Esophagus muscularis mucosa (tissue), 4 donors: ENCODE data around the gene NEDD9. TPM values are rescaled to one million over a fixed set of nuclear protein-coding genes. Genes with fewer than 3 reads are reported as not detected.

Experiments
- DNase-seq: peaks from one replicate; pipeline ENCODE4 v3.0.0-alpha.2; 2017; ENCODE audit errors: extremely low spot score
- H3K27ac ChIP-seq, 4 donors: fragments of 200-600 bp; sonication (generic); replicated peaks in 1 of 4; 1 replicate in 3 of 4; 2 replicates in 1 of 4; pipeline ENCODE4 v1.5.1; 2016 to 2019; ENCODE audit warnings: mild to moderate bottlenecking in 1 of 4
- H3K27me3 ChIP-seq, 4 donors: fragments of 200-600 bp; sonication (generic); one replicate each; pipeline versions ENCODE4 v1.5.1 to v1.6.0; 2016 to 2019
- H3K36me3 ChIP-seq, 4 donors: fragments of 200-600 bp; sonication (generic); one replicate each; pipeline ENCODE4 v1.5.1; 2016 to 2019
- H3K4me1 ChIP-seq, 4 donors: fragments of 200-600 bp; sonication (generic); one replicate each; pipeline ENCODE4 v1.5.1; 2016 to 2019
- H3K4me3 ChIP-seq, 4 donors: fragments of 200-600 bp; sonication (generic); 1 replicate in 2 of 4; 2 replicates in 2 of 4; pipeline ENCODE4 v1.5.1; 2016 to 2019; ENCODE audit warnings: mild to moderate bottlenecking in 4 of 4, moderate library complexity in 1 of 4
- H3K9me3 ChIP-seq, 4 donors: fragments of 200-600 bp; sonication (generic); 1 replicate in 3 of 4; 2 replicates in 1 of 4; pipeline ENCODE4 v1.5.1; 2016 to 2019
- CTCF ChIP-seq, 3 experiments: fragments of 200-600 bp in 2 of 3; fragments of 450-650 bp in 1 of 3; sonication (generic) in 2 of 3; IDR thresholded peaks; one replicate each; pipeline ENCODE4 v1.5.1; 2017 to 2019; ENCODE audit warnings: antibody characterized with exemption in 3 of 3, mild to moderate bottlenecking in 2 of 3, moderate library complexity in 1 of 3
- EP300 ChIP-seq: sonication (generic); formaldehyde crosslinking; IDR thresholded peaks from one replicate; pipeline ENCODE4 v1.6.1; 2017; ENCODE audit warnings: antibody characterized with exemption
- POLR2A ChIP-seq: fragments of 450-650 bp; IDR thresholded peaks from one replicate; pipeline ENCODE4 v1.6.1; 2017; ENCODE audit warnings: antibody characterized with exemption, moderate library complexity, mild to moderate bottlenecking, low read depth
- POLR2AphosphoS5 ChIP-seq, 2 donors: sonication (generic); formaldehyde crosslinking; IDR thresholded peaks; one replicate each; pipeline ENCODE4 v1.6.1; 2017; ENCODE audit warnings: antibody characterized with exemption in 2 of 2
- WGBS: methylation state at CpG from one replicate; pipeline ENCODE4 v1.1.5; 2018; 5-methylcytosine and 5-hydroxymethylcytosine counted together
- intact Hi-C: fragments of 100-400 bp; cut with DNase I; formaldehyde crosslinking; loops from one replicate; pipeline ENCODE4 v1.15.1; 2023
- total RNA-seq, 4 donors: library from RNA; depleted of rRNA; stranded (reverse); fragments of >200 nt; gene quantifications; one replicate each; pipeline versions ENCODE4 v1.1.0 to v1.2.1, GENCODE V29; 2016

NEDD9 gene
- total RNA-seq, 4 donors from 2014 or later, result 18.3 to 47.2 (median 32.9) TPM

GRCh38 chr6:11251553-11252360, 19.3 kb upstream of the NEDD9 start:
- 46% methylated on average over 7 of the region's 7 CpGs for WGBS
- H3K9me3 ChIP-seq, result no peaks in the 10 kb centered on the region
- H3K27ac ChIP-seq, result peak overlapping the region; percentile 64 to 72 (median 68)
- DNase-seq, result no peak
- H3K4me3 ChIP-seq, result peak overlapping the region in 1 of 4 donors; percentile 1
- TF ChIP-seq POLR2AphosphoS5 (IDR thresholded peaks at IDR 0.05) (peak; percentile 65 to 66), CTCF (IDR thresholded peaks at IDR 0.05) (no peak), EP300 (no peak)
- peaks cover 19 to 23% (median 21%) of the 10 kb centered on the region in 4 donors for H3K4me1 ChIP-seq
- no peaks in the 10 kb centered on the region for H3K27me3 ChIP-seq
- H3K36me3 ChIP-seq, result no peaks in the 10 kb centered on the region
- intact Hi-C loops, result loop anchor here (5.0 kb wide), 1 partner anchor 246 kb away; no protein-coding TSS in a partner anchor

GRCh38 chr6:11250108-11250507, 17.6 kb upstream of the NEDD9 start:
- Histone ChIP-seq H3K27me3 (no peaks in the 10 kb centered on the region), H3K4me1 (peaks cover 22 to 34% (median 31%) of the 10 kb centered on the region in 4 donors), H3K9me3 (no peaks in the 10 kb centered on the region), H3K27ac (no peak overlapping the region), H3K4me3 (no peak overlapping the region), H3K36me3 (no peaks in the 10 kb centered on the region)
- WGBS, result 93% methylated on average over 1 of the region's 1 CpG
- DNase-seq, result no peak
- no peak for TF ChIP-seq CTCF (IDR thresholded peaks at IDR 0.05)
- intact Hi-C loops, result loop anchor here (5.0 kb wide), 1 partner anchor 247 kb away; no protein-coding TSS in a partner anchor

GRCh38 chr6:11248974-11249761, 16.7 kb upstream of the NEDD9 start:
- H3K4me1 ChIP-seq, result peaks cover 22 to 36% (median 33%) of the 10 kb centered on the region in 4 donors
- H3K27me3 ChIP-seq, result no peaks in the 10 kb centered on the region
- no peak for TF ChIP-seq CTCF (IDR thresholded peaks at IDR 0.05)
- no peak for TF ChIP-seq POLR2A
- no peak for TF ChIP-seq POLR2AphosphoS5 (IDR thresholded peaks at IDR 0.05)
- TF ChIP-seq EP300, result no peak
- DNase-seq, result no peak
- no peaks in the 10 kb centered on the region for H3K9me3 ChIP-seq
- no peak overlapping the region for H3K4me3 ChIP-seq
- 98% methylated on average over 3 of the region's 3 CpGs for WGBS
- H3K27ac ChIP-seq, result no peak overlapping the region
- H3K36me3 ChIP-seq, result no peaks in the 10 kb centered on the region
- intact Hi-C loops, result loop anchor here (10.0 kb wide), 1 partner anchor 84 kb away; no protein-coding TSS in a partner anchor

- intact Hi-C loops, result loop anchor here (10.0 kb wide), 1 partner anchor 82 kb away; no protein-coding TSS in a partner anchor
- Histone ChIP-seq H3K4me3 (no peak overlapping the region), H3K9me3 (no peaks in the 10 kb centered on the region), H3K27me3 (no peaks in the 10 kb centered on the region), H3K4me1 (peaks cover 8 to 27% (median 22%) of the 10 kb centered on the region in 4 donors), H3K27ac (no peak overlapping the region), H3K36me3 (no peaks in the 10 kb centered on the region)
- 93% methylated on average over 6 of the region's 6 CpGs for WGBS
- TF ChIP-seq CTCF (IDR thresholded peaks at IDR 0.05) (no peak), POLR2A (no peak), EP300 (no peak), POLR2AphosphoS5 (IDR thresholded peaks at IDR 0.05) (no peak)
- DNase-seq, result no peak
Observed at GRCh38 chr6:11246722-11247121, 14.3 kb upstream of the NEDD9 start.
